Parietal lobe (tissue), 1 donor: ENCODE results near the gene OR2S2. TPM values are rescaled to one million over a fixed set of nuclear protein-coding genes. Genes with fewer than 3 reads are reported as not detected.

ENCODE experiments used
- total RNA-seq: library from RNA; depleted of rRNA; stranded (reverse); fragments of >200 nt; gene quantifications from one replicate; pipeline ENCODE4 v1.2.3, GENCODE V29; 2014

The OR2S2 gene, protein sequence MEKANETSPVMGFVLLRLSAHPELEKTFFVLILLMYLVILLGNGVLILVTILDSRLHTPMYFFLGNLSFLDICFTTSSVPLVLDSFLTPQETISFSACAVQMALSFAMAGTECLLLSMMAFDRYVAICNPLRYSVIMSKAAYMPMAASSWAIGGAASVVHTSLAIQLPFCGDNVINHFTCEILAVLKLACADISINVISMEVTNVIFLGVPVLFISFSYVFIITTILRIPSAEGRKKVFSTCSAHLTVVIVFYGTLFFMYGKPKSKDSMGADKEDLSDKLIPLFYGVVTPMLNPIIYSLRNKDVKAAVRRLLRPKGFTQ
- not detected for total RNA-seq

DNA sequence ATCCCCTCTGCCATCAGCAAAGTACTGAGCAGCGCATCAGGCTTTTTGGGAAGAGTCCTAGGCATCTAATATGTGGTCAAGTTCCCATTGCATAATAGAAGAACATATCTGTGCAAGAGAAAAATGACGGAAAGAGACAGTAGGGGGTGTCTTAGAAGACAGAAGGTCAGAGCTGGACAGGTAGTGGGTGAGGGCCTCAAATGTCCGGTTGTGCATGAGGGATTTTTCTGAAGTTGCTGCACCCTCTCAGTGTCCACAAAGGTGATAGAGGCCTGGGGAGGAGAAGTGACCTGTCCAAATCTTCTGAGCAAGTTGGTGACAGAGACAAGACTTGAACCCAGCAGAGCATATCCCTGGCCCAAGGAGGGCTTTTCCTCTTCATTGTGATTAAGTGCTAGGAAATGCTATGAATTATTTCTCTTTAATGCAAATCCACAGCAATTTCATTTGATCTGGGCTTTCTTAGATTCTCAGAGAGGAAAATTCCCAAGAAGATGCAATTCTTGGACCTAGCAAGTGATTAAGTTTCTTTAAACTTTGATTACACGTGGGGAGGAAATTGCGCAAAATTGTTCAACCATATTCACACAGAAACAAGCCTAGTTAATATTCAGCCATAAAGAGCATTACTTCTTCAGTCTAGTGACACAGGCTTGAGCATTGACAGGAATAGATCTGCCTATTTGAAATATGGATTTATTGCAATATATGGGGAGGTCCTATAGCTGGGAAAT, at the start of gene OR2S2:
TSS of gene OR2S2 (minus strand) at position 51 of the 734 bp plus-strand sequence. CDS start 56 bp downstream, outside the sequence.

DNA sequence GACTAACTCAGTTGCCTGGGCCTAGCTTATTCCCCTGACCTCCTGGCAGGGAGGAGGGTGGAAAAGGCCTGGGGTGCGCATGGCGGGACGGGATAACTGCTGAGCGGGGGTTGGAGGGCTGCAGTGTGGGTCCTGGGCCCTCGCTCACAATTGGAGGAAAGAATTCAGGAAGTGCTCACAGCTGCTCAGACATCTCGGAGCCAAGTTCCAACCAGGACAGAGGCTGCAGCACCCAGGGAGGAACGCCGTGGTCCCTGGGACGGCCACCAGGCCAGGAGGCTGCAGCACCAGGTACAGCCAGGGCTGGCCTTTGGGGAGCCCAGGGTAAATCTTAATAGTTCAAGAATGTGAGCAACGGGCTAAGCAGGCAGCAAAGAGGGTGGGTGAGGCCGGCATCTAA, 48.7 kb downstream of the OR2S2 start, which contains the start of gene SPAAR:
TSS of gene SPAAR (plus strand) at position 217 of the 400 bp plus-strand sequence. CDS start 974 bp downstream, outside the sequence.

Other genes with a start within 250 kb of the OR2S2 start
- 26.6 TPM for gene TLN1, start 226.0 kb downstream of the OR2S2 start, total RNA-seq
- 30.0 TPM for gene CREB3, start 225.5 kb downstream of the OR2S2 start, total RNA-seq
- 92.0 TPM for gene GBA2, start 208.9 kb downstream of the OR2S2 start, total RNA-seq
- gene RGP1, start 208.9 kb downstream of the OR2S2 start, total RNA-seq, result 20.0 TPM
- not detected for gene MSMP, start 203.9 kb downstream of the OR2S2 start, total RNA-seq
- 19.4 TPM for gene NPR2, start 166.6 kb downstream of the OR2S2 start, total RNA-seq
- 4.1 TPM for gene SPAG8, start 145.9 kb downstream of the OR2S2 start, total RNA-seq
- 7.8 TPM for gene HINT2, start 143.1 kb downstream of the OR2S2 start, total RNA-seq
- not detected for gene FAM221B, start 129.4 kb downstream of the OR2S2 start, total RNA-seq
- gene TMEM8B, start 128.9 kb downstream of the OR2S2 start, total RNA-seq, result 12.5 TPM
- gene OR13J1, start 87.8 kb downstream of the OR2S2 start, total RNA-seq, result not detected
- gene HRCT1, start 52.0 kb downstream of the OR2S2 start, total RNA-seq, result 0.63 TPM
- gene SPAAR, start 48.7 kb downstream of the OR2S2 start, total RNA-seq, result 0.31 TPM
- gene RECK, start 78.8 kb upstream of the OR2S2 start, total RNA-seq, result 13.5 TPM
- gene GLIPR2, start 178.6 kb upstream of the OR2S2 start, total RNA-seq, result 4.7 TPM
- gene CCIN, start 211.2 kb upstream of the OR2S2 start, total RNA-seq, result not detected
- 115 TPM for gene CLTA, start 232.8 kb upstream of the OR2S2 start, total RNA-seq